ENCODE results near the gene PM20D2. TPM values are rescaled to one million over a fixed set of nuclear protein-coding genes. Genes with fewer than 3 reads are reported as not detected.

The PM20D2 gene
- total and polyA plus RNA-seq, 2 of the 8 experiments (the other 6 are each of a cell fraction or from before 2014, with no cell fraction given), result 2.7 to 7.6 TPM

- Histone ChIP-seq H3K4ac (replicated peaks; ENCODE audit: insufficient read length, low read depth, low read length) (no peak overlapping the region), H3K9ac (replicated peaks in 1 of 4; ENCODE audit: extremely low read depth in 1 of 4, low read depth in 3 of 4, low read length in 3 of 4) (no peak overlapping the region), H3K23me2 (ENCODE audit: low read depth, low read length) (no peaks in the 10 kb centered on the region), H3K36me3 (ENCODE audit: control insufficient read depth in 2 of 4, insufficient read depth in 4 of 4, low read length in 3 of 4) (no peaks in the 10 kb centered on the region), H3K79me2 (ENCODE audit: control insufficient read depth in 1 of 2, insufficient read depth in 2 of 2, low read length in 2 of 2) (no peaks in the 10 kb centered on the region), H3K9me3 (ENCODE audit: insufficient read depth in 2 of 2, low read depth in 1 of 2, low read length in 1 of 2) (peaks cover 0 to 2% of the 10 kb centered on the region in 2 experiments; a peak in 1 of 4 replicates), H3K23ac (ENCODE audit: insufficient read length) (no peak overlapping the region), H2AFZ (ENCODE audit: low read length) (no peak overlapping the region), H2BK120ac (replicated peaks; ENCODE audit: low read depth, low read length) (no peak overlapping the region), H3K18ac (ENCODE audit: extremely low read depth, low read length) (no peak overlapping the region), H4K91ac (replicated peaks; ENCODE audit: insufficient read length, low read length) (no peak overlapping the region), H3K14ac (ENCODE audit: insufficient read length) (no peak overlapping the region), H3K27me3 (replicated peaks in 1 of 4; ENCODE audit: control insufficient read depth in 3 of 4, extremely low read depth in 1 of 4, insufficient read depth in 3 of 4, low read length in 3 of 4) (peaks cover 3 to 27% (median 14%) of the 10 kb centered on the region in 4 experiments; a peak in 6 of 7 replicates), H3K4me3 (ENCODE audit: extremely low read depth in 1 of 4, insufficient read depth in 2 of 4, low read depth in 3 of 4, low read length in 4 of 4) (no peak overlapping the region), H3K27ac (ENCODE audit: low read depth, low read length) (no peak overlapping the region), H2BK12ac (ENCODE audit: low read depth, low read length) (no peak overlapping the region), H2BK5ac (ENCODE audit: low read depth, low read length) (no peak overlapping the region), H2AK5ac (ENCODE audit: low read depth, low read length) (no peak overlapping the region), H2BK15ac (ENCODE audit: low read length) (no peak overlapping the region), H4K8ac (ENCODE audit: extremely low read depth, insufficient read depth, low read length) (no peak overlapping the region), H3K4me1 (replicated peaks in 1 of 4; ENCODE audit: control insufficient read depth in 3 of 4, insufficient read depth in 4 of 4, low read length in 3 of 4) (peaks cover 0 to 3% (median 0%) of the 10 kb centered on the region in 4 experiments; a peak in 1 of 7 replicates), H3K56ac (replicated peaks; ENCODE audit: insufficient read length, low read depth, low read length) (no peak overlapping the region), H2BK20ac (ENCODE audit: low read length) (no peak overlapping the region), H3K79me1 (ENCODE audit: low read depth, low read length) (no peaks in the 10 kb centered on the region), H4K20me1 (replicated peaks in 1 of 2; ENCODE audit: control insufficient read depth in 1 of 2, insufficient read depth in 2 of 2, low read length in 2 of 2) (no peaks in the 10 kb centered on the region), H4K5ac (ENCODE audit: insufficient read length, low read depth, low read length) (no peak overlapping the region), H3K4me2 (ENCODE audit: insufficient read depth in 1 of 2, low read depth in 2 of 2, low read length in 2 of 2) (no peak overlapping the region)
- no peak for DNase-seq (ENCODE audit: low read depth in 1 of 2, low spot score in 2 of 2)
- no peak for TF ChIP-seq TAF7 (optimal IDR thresholded peaks at IDR 0.05; ENCODE audit: borderline replicate concordance, low read depth, low read length)
- no peak for TF ChIP-seq HDAC6 (IDR thresholded peaks at IDR 0.05; ENCODE audit: low read depth, low read length)
- TF ChIP-seq ASH2L (IDR thresholded peaks at IDR 0.05; ENCODE audit: low read length), result no peak
- no peak for TF ChIP-seq CTBP2 (IDR thresholded peaks at IDR 0.05; ENCODE audit: borderline replicate concordance, insufficient read depth, insufficient read length, low read length)
- TF ChIP-seq POLR2AphosphoS5 (IDR thresholded peaks at IDR 0.05; ENCODE audit: low read depth, low read length), result no peak
- no peak for TF ChIP-seq CEBPB (IDR thresholded peaks at IDR 0.05; ENCODE audit: low read depth, low read length)
- TF ChIP-seq GABPA (IDR thresholded peaks at IDR 0.05; ENCODE audit: borderline replicate concordance, insufficient read depth, low read length), result no peak
- no peak for TF ChIP-seq KDM4A (IDR thresholded peaks at IDR 0.05; ENCODE audit: low read depth, low read length, severe bottlenecking)
- TF ChIP-seq BACH1 (IDR thresholded peaks at IDR 0.05; ENCODE audit: low read length), result no peak
- TF ChIP-seq POU5F1 (IDR thresholded peaks at IDR 0.05; ENCODE audit: low read depth, low read length), result no peak
- no peak for TF ChIP-seq POLR2A (IDR thresholded peaks at IDR 0.05; ENCODE audit: control extremely low read depth in 1 of 2, low read depth in 2 of 2, low read length in 2 of 2)
- no peak for TF ChIP-seq KDM1A (IDR thresholded peaks at IDR 0.05; ENCODE audit: borderline replicate concordance, low read length)
- TF ChIP-seq EZH2 (IDR thresholded peaks at IDR 0.05; ENCODE audit: low read depth, low read length, severe bottlenecking), result no peak
- TF ChIP-seq EGR1 (IDR thresholded peaks at IDR 0.05; ENCODE audit: borderline replicate concordance, low read depth, low read length), result no peak
- no peak for TF ChIP-seq CREB1 (IDR thresholded peaks at IDR 0.05)
- no peak for TF ChIP-seq JUN (IDR thresholded peaks at IDR 0.05; ENCODE audit: low read depth, low read length)
- POLR2A ChIA-PET (ENCODE audit: partially characterized antibody), result interaction anchor here (1.6 kb wide), 1 partner anchor 15 kb away, joined by 5 read pairs; the partner anchor contains the start of gene SRSF12
- CTCF ChIA-PET (ENCODE audit: partially characterized antibody), result interaction anchor here (0.9 kb wide), 1 partner anchor 9 kb away, joined by 3 read pairs; no protein-coding TSS in a partner anchor
- no peak for FAIRE-seq
- 91% methylated on average over 2 of the region's 2 CpGs; no CpG with 5 or more reads in 1 of the 2 experiments for WGBS, 2 experiments (ENCODE audit: extremely low coverage in 1 of 2, insufficient coverage in 1 of 2, insufficient read length in 1 of 2, insufficient replicate concordance in 2 of 2, low coverage in 1 of 2, low lambda C conversion rate in 2 of 2, missing lambda C conversion rate in 1 of 2)
Observed at GRCh38 chr6:89132057-89132456, 13.8 kb upstream of the PM20D2 start.

Measured in H1 (cell line).